Stimulated activated CD8-positive, alpha-beta memory T cell treated with anti-CD3 and anti-CD28 coated beads, Interleukin-15, amount 100 ng/mL, for 48 hours (primary cell): ENCODE results near the gene ISY1.
"Not testable (repeated sequence)": the region's sequence is repeated elsewhere in the genome, so short reads cannot be mapped to it uniquely, and the experiment has no call there.

Source experiments
- DNase-seq, 2 donors: peaks; one replicate each; pipeline ENCODE4 v3.0.0-alpha.2; 2020; ENCODE audit warnings: low read depth in 2 of 2

The ISY1 gene

GRCh38 chr3:129120254-129121004 is 40.4 kb downstream of the ISY1 start:
- DNase-seq, result peak; percentile 85 to 89

GRCh38 chr3:129119365-129120100 is 41.3 kb downstream of the ISY1 start:
- no peak for DNase-seq

- no peak for DNase-seq
Observed at GRCh38 chr3:129118745-129119144, 42.1 kb downstream of the ISY1 start.

- DNase-seq, result no peak
Observed at GRCh38 chr3:129117134-129117533, 43.7 kb downstream of the ISY1 start.

GRCh38 chr3:129116482-129116946 is 44.3 kb downstream of the ISY1 start:
- DNase-seq, result no peak

- no peak for DNase-seq
Observed at GRCh38 chr3:129114455-129114854, 46.4 kb downstream of the ISY1 start.

GRCh38 chr3:129112308-129113052 is 48.4 kb downstream of the ISY1 start:
- peak; percentile 28 to 38 for DNase-seq

GRCh38 chr3:129111076-129111780 is 49.6 kb downstream of the ISY1 start:
- DNase-seq, result not testable (repeated sequence)

- DNase-seq, result no peak
Observed at GRCh38 chr3:129107793-129108192, 53.1 kb downstream of the ISY1 start.

GRCh38 chr3:129106866-129107565 is 53.8 kb downstream of the ISY1 start:
- no peak for DNase-seq

GRCh38 chr3:129106320-129106719 is 54.5 kb downstream of the ISY1 start:
- DNase-seq, result no peak

GRCh38 chr3:129105862-129106261 is 55.0 kb downstream of the ISY1 start:
- no peak for DNase-seq

GRCh38 chr3:129104498-129105079 is 56.3 kb downstream of the ISY1 start:
- no peak for DNase-seq

- no peak for DNase-seq
Observed at GRCh38 chr3:129104051-129104450, 56.8 kb downstream of the ISY1 start.

- DNase-seq, result no peak
Observed at GRCh38 chr3:129103296-129103695, 57.6 kb downstream of the ISY1 start.

GRCh38 chr3:129101370-129102138 is 59.3 kb downstream of the ISY1 start:
- no peak for DNase-seq

- DNase-seq, result no peak
Observed at GRCh38 chr3:129100274-129100673, 60.6 kb downstream of the ISY1 start.

- DNase-seq, result no peak
Observed at GRCh38 chr3:129095285-129095684, 65.6 kb downstream of the ISY1 start.

GRCh38 chr3:129088312-129088711 is 72.6 kb downstream of the ISY1 start:
- DNase-seq, result not testable (repeated sequence)

- not testable (repeated sequence) for DNase-seq
Observed at GRCh38 chr3:129087904-129088303, 73.0 kb downstream of the ISY1 start.
